ENCODE data around the gene CRYL1.

DNA sequence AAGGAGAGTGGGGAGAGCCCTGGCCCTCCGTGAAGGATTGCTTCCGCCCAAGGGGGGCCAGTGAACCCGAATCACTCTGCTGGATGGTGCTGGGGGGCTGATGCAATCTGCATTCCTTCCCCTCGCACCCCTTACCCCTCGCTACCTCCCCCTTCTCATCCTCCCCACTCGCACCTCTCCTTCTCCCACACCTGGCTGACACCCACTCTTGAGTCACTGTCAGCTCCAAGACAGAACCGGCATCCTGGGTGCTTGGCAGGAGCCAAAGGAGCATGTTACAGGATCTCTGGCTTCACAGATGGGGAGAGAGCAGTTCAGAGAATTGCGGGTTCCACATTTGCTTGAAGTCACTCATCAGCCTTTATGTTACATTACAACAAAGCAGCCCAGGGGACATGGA is 167.6 kb downstream of the CRYL1 start:
- TF ChIP-seq, protein P1, sequence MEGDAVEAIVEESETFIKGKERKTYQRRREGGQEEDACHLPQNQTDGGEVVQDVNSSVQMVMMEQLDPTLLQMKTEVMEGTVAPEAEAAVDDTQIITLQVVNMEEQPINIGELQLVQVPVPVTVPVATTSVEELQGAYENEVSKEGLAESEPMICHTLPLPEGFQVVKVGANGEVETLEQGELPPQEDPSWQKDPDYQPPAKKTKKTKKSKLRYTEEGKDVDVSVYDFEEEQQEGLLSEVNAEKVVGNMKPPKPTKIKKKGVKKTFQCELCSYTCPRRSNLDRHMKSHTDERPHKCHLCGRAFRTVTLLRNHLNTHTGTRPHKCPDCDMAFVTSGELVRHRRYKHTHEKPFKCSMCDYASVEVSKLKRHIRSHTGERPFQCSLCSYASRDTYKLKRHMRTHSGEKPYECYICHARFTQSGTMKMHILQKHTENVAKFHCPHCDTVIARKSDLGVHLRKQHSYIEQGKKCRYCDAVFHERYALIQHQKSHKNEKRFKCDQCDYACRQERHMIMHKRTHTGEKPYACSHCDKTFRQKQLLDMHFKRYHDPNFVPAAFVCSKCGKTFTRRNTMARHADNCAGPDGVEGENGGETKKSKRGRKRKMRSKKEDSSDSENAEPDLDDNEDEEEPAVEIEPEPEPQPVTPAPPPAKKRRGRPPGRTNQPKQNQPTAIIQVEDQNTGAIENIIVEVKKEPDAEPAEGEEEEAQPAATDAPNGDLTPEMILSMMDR (IDR thresholded peaks at IDR 0.05; ENCODE audit: low read depth, low read length) = no peak
- TF ChIP-seq POLR2A (IDR thresholded peaks at IDR 0.05; ENCODE audit: extremely low read depth, insufficient read length) (no peak), MYC (IDR thresholded peaks at IDR 0.05; ENCODE audit: low read depth, low read length) (no peak)

Measured in NB4 (cell line).